IPS DF 6.9 (cell line): ENCODE results near the gene N4BP3.

Source experiments
- DNase-seq: peaks from one replicate; pipeline ENCODE4 v3.0.0-alpha.2; 2013; ENCODE audit warnings: low read depth, low spot score
- H3K27ac ChIP-seq: one replicate; pipeline ENCODE4 v1.5.1; 2013; ENCODE audit warnings: low read length, control low read depth
- H3K27me3 ChIP-seq: 2 replicates; pipeline ENCODE4 v1.6.1; 2013; ENCODE audit warnings: mild to moderate bottlenecking, low read length; ENCODE audit not compliant: control insufficient read depth, insufficient read depth
- H3K36me3 ChIP-seq: 2 replicates; pipeline ENCODE4 v1.6.1; 2013; ENCODE audit warnings: low read length; ENCODE audit not compliant: control insufficient read depth, insufficient read depth
- H3K4me1 ChIP-seq: 2 replicates; pipeline ENCODE4 v1.6.1; 2013; ENCODE audit warnings: low read length; ENCODE audit not compliant: control insufficient read depth, insufficient read depth
- H3K4me3 ChIP-seq: 2 replicates; pipeline ENCODE4 v1.5.1; 2013; ENCODE audit warnings: mild to moderate bottlenecking, low read length
- H3K9me3 ChIP-seq: 2 replicates; pipeline ENCODE4 v1.6.1; 2013; ENCODE audit warnings: low read length, inconsistent platforms; ENCODE audit not compliant: control insufficient read depth, insufficient read depth
- WGBS: extraction: QIAGEN DNeasy Blood & Tissue Kit; methylation state at CpG from one replicate; pipeline ENCODE4 v1.1.7; 2013; ENCODE audit warnings: mixed read lengths, missing lambda C conversion rate; ENCODE audit not compliant: insufficient read length, insufficient coverage; 5-methylcytosine and 5-hydroxymethylcytosine counted together

N4BP3 gene

DNA sequence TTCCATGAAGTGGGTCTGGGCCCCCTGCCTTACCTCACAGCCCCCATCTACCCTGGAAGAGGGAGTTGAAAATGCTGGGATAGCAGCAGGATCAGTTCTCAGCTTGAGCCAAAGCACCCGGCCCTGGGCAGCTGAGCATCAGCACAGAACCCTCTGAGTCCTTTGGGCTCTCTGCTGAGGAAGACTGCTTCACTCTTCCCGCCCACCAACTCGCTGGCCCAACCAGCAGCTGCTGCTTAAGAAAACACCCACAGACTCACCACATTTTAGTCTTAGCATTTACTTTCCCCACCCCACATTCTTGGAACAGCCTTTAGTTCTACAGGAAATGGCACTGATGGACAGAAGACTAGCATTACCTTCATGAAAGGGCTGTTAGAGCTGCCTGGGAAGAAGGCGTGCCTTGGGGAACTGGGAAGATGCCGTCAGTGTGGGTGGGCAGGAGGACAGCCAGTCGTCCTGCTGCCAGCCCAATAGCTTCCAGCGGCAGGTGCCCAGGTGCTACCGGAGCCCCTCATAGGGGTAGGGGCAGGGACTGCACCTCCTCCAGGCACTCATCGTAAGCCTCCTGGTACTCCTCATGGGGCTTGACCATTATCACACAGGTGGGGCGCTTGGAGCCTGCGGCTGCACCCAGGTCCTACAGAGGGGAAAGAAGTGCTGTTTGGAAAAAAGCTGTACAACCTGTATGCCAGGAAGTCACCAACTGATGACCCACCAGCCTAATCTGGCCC, 36.0 kb downstream of the N4BP3 start:
- DNase-seq, result no peak
- Histone ChIP-seq H3K27ac (no peak overlapping the region), H3K36me3 (peaks cover 34% of the 10 kb centered on the region), H3K4me1 (no peaks in the 10 kb centered on the region), H3K4me3 (no peak overlapping the region), H3K27me3 (no peaks in the 10 kb centered on the region), H3K9me3 (no peaks in the 10 kb centered on the region)
- no CpG with 5 or more reads among the region's 11 CpGs for WGBS

DNA sequence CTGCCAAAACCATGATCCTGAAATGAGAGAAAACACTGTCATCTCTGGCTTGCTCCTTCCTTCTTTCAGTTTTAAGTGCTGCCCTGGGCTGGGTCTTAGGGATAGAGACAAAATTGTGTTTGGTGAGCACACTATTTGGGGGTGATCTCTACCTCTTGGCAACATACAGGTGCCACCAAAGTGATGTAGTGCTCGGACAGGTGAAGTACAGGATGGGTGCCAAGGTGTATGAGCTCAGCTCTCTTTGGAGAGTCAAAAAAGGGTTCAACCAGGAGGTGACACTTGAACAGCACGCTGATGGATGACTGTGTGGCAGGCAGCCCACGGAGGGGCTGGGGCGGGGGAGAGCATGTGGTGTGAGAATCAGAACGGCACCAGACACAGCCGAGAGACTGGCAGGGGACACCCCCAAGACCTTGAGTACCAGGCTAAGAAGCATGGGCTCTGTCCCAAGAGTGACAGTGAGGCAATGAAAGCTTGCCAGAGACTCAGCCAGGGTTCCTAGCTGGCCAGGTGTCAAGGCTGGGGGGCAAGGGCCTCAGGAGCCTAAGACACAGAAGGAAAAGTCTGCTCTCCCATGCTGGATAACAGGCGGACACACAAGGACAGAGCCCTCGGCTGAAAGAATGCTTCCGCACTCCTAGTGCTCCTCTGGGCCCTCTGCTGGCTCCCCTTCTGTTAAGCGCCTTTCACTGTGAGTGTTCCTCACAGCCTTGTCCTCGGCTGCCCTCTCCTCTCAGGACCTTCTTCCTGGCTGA, 37.8 kb downstream of the N4BP3 start:
- Histone ChIP-seq H3K27me3 (no peaks in the 10 kb centered on the region), H3K27ac (no peak overlapping the region), H3K36me3 (peaks cover 33% of the 10 kb centered on the region), H3K4me1 (no peaks in the 10 kb centered on the region), H3K4me3 (no peak overlapping the region), H3K9me3 (no peaks in the 10 kb centered on the region)
- DNase-seq, result no peak
- no CpG with 5 or more reads among the region's 11 CpGs for WGBS

DNA sequence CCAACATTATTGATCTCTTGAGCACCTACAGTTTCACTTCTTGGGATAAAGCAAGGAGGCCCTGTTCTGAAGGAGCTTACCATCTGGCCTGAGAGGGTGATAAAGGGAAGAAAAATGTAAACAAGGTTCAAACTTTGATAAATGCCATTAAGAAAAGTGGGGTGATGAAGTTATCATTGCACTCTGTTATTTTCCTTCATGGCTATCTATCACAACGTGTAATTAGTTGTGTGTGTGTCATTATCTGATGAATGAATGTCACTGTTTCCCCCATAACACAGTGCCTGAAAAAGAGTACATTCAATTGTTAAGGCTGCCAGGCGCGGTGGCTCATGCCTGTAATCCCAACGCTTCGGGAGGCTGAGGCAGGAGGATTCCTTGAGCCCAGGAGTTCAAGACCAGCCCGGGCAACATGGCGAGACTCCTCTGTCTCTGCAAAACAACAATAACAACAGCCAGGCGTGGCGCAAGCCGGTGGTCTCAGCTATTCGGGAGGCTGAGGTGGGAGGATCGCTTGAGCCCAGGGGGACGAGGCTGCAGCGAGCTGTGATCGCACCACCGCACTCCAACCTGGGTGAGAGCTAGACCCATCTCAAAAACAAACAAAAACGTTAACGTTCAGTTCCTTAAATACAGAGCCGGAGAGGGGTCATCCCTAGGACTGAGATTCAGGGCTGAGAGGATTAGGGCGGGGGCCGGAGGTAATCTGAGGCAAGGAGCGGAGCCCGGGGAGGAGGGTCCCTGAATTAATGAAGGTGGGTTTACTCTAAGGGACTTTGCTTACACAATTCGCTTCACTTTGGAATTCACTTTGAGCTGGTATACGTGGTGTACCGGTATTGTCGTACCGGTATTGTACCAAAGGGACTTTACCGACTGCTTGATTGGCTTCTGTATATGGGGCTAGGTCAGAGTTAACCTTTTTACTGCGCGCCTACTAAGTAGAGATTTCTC, 39.4 kb downstream of the N4BP3 start:
- no peak for DNase-seq
- H3K4me3 ChIP-seq, result peak overlapping the region; percentile 95; the same call in 1 of the 2 replicates
- H3K27ac ChIP-seq, result no peak overlapping the region
- H3K36me3 ChIP-seq, result peaks cover 18% of the 10 kb centered on the region
- no peaks in the 10 kb centered on the region for H3K4me1 ChIP-seq
- H3K27me3 ChIP-seq, result no peaks in the 10 kb centered on the region
- H3K9me3 ChIP-seq, result no peaks in the 10 kb centered on the region
- no CpG with 5 or more reads among the region's 31 CpGs for WGBS

DNA sequence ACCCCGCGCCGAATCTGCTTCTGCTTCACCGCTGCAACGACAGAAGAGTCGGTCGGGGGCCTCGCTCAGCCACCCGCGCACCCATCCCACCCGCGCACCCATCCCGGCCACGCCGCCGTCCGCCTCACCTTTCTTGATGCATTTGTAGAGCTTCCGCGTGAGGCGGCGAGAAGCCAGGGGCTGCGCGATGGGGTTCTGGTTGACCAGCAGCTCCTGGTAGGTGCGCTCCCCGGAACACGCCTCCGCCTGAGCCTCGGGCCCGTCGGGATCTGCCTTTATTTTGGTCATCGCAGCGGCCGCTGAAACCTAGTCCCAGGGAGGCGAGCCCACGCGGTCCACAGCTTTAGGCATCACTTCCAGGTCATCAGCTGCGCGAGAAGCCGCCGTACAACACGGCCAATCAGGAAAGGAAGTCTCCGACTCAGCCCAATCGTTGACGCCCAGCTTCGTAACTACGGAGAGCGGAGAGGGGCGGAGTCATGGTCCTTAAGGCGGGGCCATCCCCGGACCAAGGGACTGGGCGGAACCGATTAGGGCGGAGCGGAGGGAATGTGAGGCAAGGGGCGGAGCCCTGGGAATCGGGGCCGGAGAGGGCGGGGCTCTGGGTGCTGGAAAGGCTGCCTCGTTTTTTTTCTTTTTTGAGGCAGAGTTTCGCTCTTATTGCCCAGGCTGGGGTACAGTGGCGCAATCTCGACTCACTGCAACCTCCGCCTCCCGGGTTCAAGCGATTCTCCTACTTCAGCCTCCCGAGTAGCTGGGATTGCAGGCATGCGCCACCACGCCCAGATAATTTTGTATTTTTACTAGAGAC, 40.4 kb downstream of the N4BP3 start, which contains the start of gene NHP2:
TSS of gene NHP2 (minus strand) at position 356 of the 811 bp plus-strand sequence. CDS start at position 288, 68 bp downstream.
- Histone ChIP-seq H3K27ac (no peak within 1 kb of the TSS), H3K36me3 (peaks cover 9% of the 10 kb centered on the region; the same call in 1 of the 2 replicates), H3K9me3 (no peaks in the 10 kb centered on the region), H3K27me3 (no peaks in the 10 kb centered on the region), H3K4me3 (peak within 1 kb of the TSS; percentile 95), H3K4me1 (no peaks in the 10 kb centered on the region)
- WGBS, result no CpG with 5 or more reads among the region's 68 CpGs
- peak; percentile 98 for DNase-seq

DNA sequence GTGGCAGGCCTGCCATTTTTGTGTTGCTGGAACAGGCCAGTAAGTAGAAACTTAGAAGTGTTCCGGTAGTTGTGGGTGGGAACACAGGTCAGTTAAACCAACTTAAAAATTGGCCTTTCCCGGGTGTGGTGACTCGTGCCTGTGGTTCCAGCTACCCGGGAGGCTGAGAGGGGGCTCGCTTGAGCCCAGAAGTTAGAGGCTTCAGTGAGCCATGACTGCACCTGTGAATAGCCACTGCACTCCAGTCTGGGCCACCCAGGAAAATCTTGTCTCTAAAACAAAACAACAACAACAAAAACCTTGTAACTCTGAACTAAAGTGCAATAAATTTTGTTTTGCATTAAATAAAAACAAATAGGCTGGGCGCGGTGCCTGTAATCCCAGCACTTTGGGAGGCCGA, 41.7 kb downstream of the N4BP3 start:
- Histone ChIP-seq H3K4me1 (no peaks in the 10 kb centered on the region), H3K27ac (no peak overlapping the region), H3K4me3 (no peak overlapping the region), H3K27me3 (no peaks in the 10 kb centered on the region), H3K36me3 (peaks cover 3% of the 10 kb centered on the region; the same call in 1 of the 2 replicates), H3K9me3 (no peaks in the 10 kb centered on the region)
- WGBS, result no CpG with 5 or more reads among the region's 8 CpGs
- DNase-seq, result no peak

DNA sequence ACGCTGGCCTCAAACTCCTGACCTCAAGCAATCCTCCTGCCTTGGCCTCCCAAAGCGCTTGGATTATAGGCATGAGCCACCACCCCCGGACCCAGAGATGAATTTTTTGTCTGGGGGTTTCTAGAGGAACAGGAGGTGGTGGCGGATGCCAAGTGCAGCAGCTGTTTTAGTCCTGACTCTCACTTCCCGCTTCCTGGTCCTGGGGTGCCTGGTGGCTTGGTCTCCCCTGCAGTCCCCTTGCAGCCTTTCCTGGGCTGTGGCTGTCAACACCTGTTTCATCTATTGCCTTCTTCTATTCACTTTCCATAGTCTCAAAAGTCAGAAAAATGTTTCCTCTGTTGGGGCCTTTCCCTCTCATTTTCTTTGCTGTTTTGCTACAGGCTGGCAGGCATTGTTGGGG, 46.8 kb downstream of the N4BP3 start:
- no peaks in the 10 kb centered on the region for H3K9me3 ChIP-seq
- H3K27me3 ChIP-seq, result no peaks in the 10 kb centered on the region
- no peak overlapping the region for H3K4me3 ChIP-seq
- H3K4me1 ChIP-seq, result peaks cover 3% of the 10 kb centered on the region
- no peak overlapping the region for H3K27ac ChIP-seq
- no CpG with 5 or more reads among the region's 5 CpGs for WGBS
- H3K36me3 ChIP-seq, result no peaks in the 10 kb centered on the region
- no peak for DNase-seq

DNA sequence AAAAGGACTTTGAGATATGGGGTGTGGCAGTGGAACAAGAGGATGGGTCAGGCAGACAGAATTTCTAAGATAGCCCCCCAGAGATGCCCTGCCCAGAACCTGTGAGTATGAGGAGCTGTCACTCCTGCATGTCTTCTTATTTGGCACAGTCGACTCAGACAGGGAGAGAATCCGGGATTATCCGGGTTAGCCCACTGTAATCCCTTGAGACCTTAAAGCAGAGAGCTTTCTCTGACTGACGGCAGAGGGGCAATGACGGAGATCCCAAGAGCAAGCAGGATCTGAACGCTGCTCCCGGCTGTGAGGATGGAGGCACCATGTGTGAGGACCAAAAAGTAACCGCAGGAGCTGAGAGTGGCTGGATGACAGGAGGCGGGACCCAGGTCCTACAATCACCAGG, 49.1 kb downstream of the N4BP3 start:
- no peak for DNase-seq
- no CpG with 5 or more reads among the region's 9 CpGs for WGBS
- H3K9me3 ChIP-seq, result no peaks in the 10 kb centered on the region

DNA sequence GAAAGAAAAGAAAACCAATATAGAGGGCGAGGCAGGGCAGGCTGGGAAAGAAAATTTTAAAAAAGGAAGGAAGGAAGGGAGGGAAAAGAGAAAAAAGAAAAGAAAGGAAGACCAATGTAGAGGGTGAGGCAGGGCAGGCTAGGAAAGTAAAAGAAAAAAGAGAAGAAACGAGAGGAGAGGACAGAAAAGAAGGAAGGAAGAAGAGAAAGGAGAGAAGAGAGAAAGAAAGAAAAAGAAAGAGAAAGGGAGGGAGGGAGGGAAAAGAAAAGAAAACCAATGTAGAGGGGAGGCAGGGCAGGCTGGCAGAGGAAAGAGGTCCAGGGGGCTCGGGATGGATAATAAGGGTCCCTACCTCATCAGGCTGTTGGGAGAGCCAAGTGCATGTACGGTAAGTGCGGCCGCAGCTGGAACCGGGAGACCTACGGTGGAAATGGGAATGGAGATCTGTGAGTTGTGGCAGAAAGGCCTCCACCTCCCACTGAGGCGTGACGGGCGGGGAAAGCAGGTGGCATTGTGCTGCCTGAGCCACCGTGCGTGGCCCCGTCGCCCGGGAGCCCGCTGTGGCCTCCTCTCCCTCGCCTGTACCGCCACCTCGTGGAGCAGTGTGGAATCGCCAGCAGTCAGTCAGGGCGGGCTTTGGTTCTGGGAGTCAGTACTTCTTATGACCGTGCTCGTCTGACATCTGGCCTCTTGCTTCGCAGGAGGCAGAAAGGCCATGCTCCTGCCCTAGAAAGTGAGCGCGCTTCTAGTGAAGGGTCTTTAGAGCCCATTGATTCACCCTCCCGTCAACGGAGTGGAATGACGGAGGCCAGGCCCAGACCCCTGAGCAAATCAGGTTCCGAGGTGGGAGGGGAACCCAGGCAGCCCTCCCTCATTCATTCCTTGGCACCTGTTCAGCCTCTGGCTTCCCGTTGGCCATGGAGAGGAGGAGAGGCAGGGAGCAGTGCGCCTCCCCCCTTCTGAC, 50.7 kb downstream of the N4BP3 start:
- no peaks in the 10 kb centered on the region for H3K27me3 ChIP-seq
- WGBS, result no CpG with 5 or more reads among the region's 33 CpGs
- peaks cover 3% of the 10 kb centered on the region for H3K4me1 ChIP-seq
- H3K36me3 ChIP-seq, result no peaks in the 10 kb centered on the region
- peak overlapping the region; percentile 8; the same call in 1 of the 2 replicates for H3K4me3 ChIP-seq
- DNase-seq, result peak; percentile 84
- H3K9me3 ChIP-seq, result no peaks in the 10 kb centered on the region
- H3K27ac ChIP-seq, result no peak overlapping the region

More for the DNA sequence above, 49.1 kb downstream of the N4BP3 start:
- Histone ChIP-seq H3K27ac (no peak overlapping the region), H3K4me1 (peaks cover 3% of the 10 kb centered on the region), H3K4me3 (no peak overlapping the region), H3K36me3 (no peaks in the 10 kb centered on the region), H3K27me3 (no peaks in the 10 kb centered on the region)

DNA sequence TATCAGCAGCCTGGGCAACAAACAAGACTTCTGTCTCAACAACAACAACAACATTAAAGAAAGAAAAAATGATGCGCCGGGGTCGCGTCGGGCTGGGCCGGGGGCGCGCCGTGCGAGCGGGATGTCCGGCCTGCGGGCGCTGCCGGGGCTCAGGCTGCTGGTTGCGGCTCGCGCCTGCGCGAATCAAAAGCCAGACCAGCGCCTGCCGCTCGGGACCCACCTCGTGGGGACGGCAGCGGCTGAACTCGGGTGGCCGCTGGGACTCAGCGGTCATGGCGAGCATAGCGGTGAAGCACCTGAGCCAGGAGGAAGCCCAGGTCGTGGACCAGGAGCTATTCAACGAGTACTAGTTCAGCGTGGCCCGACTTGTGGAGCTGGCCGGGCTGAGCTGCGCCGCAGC, 52.2 kb downstream of the N4BP3 start:
- DNase-seq, result no peak
- Histone ChIP-seq H3K4me1 (peaks cover 3% of the 10 kb centered on the region), H3K36me3 (no peaks in the 10 kb centered on the region), H3K27me3 (no peaks in the 10 kb centered on the region), H3K27ac (no peak overlapping the region), H3K4me3 (no peak overlapping the region), H3K9me3 (no peaks in the 10 kb centered on the region)
- WGBS, result no CpG with 5 or more reads among the region's 38 CpGs
